Suppressor macrophage treated with lipopolysaccharide for 1 hour (primary cell): Measurements from ENCODE around the gene HSPA12B.

Source experiments
- DNase-seq, 3 donors: peaks; one replicate each; pipeline ENCODE4 v3.0.0-alpha.2; 2020 to 2022

HSPA12B gene

DNA sequence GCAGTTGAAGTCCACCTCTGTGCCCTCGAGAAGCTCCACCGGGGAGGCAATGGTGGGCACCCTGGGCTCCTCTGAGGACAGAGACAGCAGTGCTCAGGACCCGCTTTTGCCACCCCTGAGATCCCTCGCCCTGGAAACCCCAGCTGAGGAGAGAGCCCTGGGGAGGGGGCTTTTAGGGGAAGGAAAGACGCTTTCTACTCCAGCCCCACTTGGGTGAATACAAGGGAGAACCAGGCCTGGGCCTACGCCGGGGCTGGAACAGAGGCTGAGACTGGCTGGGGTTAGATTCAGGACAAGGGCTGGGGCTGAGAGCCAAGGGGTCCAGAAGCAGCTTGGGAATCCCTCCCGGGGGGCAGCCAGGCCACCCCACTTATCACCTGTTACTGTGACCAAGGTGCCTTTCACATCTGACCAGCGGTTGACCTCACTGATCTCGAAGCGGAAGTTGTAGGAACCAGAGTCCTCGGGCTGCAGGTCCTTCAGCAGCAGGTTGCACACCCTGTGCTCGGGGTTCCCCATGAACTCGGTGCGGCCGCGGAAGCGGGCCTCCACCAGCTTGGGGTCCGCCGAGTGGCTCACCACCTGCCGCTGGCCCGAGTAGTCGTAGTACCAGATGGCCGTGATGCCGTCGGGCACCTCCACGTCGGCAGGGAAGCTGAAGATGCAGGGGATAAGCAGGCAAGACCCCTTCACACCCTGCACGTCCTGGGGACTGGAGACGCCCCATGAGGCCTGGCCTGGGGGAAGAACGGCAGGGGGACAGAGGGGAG, 26.3 kb upstream of the HSPA12B start:
- no peak for DNase-seq

DNA sequence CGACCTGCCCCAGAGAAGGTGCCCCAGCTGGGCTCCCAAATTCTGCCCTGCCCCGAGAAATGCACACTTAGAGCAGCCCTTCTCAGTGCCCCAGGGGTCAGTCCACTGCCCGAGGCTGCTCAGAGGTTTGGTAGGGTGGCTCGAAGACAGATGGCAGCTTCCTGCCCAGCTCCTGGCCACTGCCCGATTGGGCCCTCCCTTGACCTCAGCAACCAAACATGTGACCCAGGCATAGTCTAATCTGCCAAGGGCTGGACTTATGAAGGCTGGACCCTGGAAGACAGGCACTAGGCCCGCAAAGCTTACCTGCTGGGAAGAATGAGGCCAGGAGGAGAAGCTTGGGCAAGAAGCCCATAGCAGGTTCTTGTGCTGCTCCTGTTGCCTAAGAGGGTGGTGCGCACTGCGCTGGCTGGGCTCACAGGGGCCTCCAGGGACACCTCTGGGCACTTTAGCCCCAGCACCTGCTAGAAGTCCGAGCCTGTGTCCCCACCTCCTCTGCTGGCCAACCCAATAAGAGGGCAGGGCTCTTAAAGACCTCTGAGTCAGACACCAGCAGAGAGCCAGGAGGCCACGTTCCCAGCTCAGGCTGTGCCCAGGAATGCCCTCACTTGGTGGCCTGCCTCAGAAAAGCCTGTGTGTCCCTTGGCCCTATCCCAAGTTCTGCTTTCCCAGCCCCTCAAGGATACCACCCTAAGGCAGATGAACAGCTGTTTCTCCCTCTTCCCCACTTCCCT, 25.5 kb upstream of the HSPA12B start:
- DNase-seq, result no peak

DNA sequence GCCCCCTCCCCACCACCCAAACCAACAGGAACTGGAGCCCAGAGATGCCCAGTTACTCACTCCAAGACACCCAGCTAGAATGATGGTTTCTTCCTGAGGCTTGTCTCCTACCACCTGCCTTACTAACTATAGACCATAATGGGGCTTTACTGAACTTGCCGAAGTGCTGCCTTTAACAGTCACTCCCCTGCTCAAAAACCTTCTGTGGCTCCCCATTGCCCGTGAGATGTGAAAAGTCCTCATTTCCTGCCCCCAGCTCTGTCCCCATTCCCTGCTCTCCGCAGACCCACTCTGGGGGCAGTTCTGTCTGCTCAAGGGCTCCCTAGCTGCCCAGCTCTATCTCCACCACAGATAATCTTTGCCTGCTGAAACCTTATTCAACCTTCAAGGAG, 25.0 kb upstream of the HSPA12B start:
- no peak for DNase-seq

GRCh38 chr20:3710011-3710466, 22.4 kb upstream of the HSPA12B start:
- DNase-seq, result no peak

GRCh38 chr20:3710703-3711483, 21.6 kb upstream of the HSPA12B start:
- DNase-seq, result peak; percentile 81 to 90 (median 82)

GRCh38 chr20:3711484-3711941, 21.0 kb upstream of the HSPA12B start:
- DNase-seq, result peak; percentile 93 to 96 (median 94)

GRCh38 chr20:3712279-3712873, 20.1 kb upstream of the HSPA12B start, which contains the start of gene SIGLEC1:
TSS of gene SIGLEC1 (minus strand) at chr20:3712600. CDS start at chr20:3707128, 5,472 bp downstream.
- peak; percentile 98 to 99 (median 99) for DNase-seq

- peak; percentile 82 to 88 (median 82) for DNase-seq
Measured at GRCh38 chr20:3714092-3714491, 18.4 kb upstream of the HSPA12B start.

GRCh38 chr20:3716195-3716834, 16.2 kb upstream of the HSPA12B start:
- DNase-seq, result peak; percentile 51 to 66 (median 53)

DNA sequence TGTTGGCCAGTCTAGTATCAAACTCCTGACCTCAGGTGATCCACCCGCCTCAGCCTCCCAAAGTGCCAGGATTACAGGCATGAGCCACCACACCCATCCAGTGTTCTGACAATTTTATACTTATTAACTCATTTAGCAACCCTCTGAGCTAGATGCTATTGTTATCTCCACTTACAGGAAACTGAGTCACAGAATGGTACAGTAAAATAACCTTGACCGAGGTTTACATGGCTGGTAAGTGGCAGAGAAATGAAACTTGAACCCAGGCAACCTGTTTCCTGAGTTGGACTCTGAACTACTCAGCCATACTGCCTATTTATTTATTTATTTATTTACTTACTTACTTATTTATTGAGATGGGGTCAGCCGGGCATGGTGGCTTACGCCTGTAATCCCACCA, 13.4 kb upstream of the HSPA12B start:
- DNase-seq, result no peak

DNA sequence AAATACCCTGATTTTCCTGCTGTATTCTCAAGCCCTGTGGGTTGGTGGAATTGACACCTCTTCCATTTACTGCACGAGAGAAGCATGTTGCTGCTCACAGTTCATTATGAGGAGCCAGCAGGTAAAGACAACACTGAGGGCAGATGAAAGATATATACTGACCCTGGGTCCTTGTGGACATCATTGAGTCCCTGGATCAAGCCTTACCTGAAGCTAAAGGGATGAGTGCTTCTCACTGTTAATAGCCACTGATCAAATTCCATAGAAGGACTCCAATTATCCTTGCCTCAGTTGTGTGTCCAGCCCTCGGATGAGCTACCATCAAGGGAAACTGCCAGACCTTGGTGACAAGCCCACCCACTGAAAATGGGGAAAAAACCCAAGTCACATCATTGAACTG, 12.4 kb upstream of the HSPA12B start:
- DNase-seq, result no peak

DNA sequence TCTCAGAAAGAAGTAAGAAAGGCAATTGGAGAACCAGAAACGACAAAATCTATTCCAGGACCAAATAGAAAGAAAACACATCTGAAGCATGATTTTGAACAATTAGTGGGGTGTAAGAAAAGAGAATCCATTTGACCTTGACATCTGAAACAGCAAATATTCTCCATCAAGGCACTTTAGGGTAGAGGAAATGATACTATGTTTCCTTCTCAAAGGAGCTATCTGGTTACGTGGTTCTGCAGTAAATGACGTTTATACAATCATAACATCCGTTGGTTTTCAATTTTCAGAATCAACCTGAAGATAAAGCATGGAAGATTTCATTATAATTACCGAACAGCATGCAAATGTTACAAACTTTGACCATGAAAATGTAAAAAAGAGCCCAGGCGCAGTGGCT, 11.9 kb upstream of the HSPA12B start:
- no peak for DNase-seq

- DNase-seq, result no peak
Measured at GRCh38 chr20:3721912-3722311, 10.6 kb upstream of the HSPA12B start.

GRCh38 chr20:3723284-3723683, 9.2 kb upstream of the HSPA12B start:
- DNase-seq, result no peak

- no peak for DNase-seq
Measured at GRCh38 chr20:3724356-3724755, 8.1 kb upstream of the HSPA12B start.

DNA sequence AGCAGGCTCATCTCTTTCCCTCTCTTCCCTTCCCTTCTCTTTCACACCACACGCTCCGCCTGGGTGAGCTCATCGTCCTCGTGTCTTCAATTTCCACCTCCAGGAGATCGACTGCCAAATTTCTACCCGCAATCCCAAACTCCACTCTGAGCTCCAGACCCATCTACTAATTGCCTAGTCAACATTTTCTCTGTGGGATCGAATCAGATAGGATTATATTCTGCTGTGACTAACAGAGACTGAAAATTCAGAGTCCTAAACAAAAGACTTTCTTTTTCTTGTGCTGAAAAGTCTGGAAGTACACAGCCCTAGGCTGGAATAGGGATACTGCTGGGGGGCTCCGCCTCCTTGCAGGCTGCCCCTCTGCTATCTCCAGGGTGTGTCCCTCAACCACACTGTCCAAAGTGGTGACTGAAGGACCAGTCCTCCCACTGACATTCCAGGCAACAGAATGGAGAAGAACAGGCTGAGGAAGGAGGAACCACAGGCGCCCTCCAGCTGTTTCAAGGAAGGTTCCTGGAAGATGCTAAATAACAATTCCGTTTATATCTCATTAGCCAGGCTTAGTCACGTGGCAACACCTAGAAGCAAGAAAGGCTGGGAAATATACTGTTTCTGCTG, 5.0 kb upstream of the HSPA12B start:
- DNase-seq, result peak in 2 of 3 donors; percentile 33

GRCh38 chr20:3728354-3728753, 4.1 kb upstream of the HSPA12B start:
- DNase-seq, result no peak

- DNase-seq, result no peak
Measured at GRCh38 chr20:3728876-3729275, 3.6 kb upstream of the HSPA12B start.

- no peak for DNase-seq
Measured at GRCh38 chr20:3729378-3729777, 3.1 kb upstream of the HSPA12B start.

- peak; percentile 54 to 68 (median 56) for DNase-seq
Measured at GRCh38 chr20:3729811-3730540, 2.5 kb upstream of the HSPA12B start.
